Measurements from ENCODE around the gene TEFM.
"Not testable (repeated sequence)": the region's sequence is repeated elsewhere in the genome, so short reads cannot be mapped to it uniquely, and the experiment has no call there.

Gene TEFM

DNA sequence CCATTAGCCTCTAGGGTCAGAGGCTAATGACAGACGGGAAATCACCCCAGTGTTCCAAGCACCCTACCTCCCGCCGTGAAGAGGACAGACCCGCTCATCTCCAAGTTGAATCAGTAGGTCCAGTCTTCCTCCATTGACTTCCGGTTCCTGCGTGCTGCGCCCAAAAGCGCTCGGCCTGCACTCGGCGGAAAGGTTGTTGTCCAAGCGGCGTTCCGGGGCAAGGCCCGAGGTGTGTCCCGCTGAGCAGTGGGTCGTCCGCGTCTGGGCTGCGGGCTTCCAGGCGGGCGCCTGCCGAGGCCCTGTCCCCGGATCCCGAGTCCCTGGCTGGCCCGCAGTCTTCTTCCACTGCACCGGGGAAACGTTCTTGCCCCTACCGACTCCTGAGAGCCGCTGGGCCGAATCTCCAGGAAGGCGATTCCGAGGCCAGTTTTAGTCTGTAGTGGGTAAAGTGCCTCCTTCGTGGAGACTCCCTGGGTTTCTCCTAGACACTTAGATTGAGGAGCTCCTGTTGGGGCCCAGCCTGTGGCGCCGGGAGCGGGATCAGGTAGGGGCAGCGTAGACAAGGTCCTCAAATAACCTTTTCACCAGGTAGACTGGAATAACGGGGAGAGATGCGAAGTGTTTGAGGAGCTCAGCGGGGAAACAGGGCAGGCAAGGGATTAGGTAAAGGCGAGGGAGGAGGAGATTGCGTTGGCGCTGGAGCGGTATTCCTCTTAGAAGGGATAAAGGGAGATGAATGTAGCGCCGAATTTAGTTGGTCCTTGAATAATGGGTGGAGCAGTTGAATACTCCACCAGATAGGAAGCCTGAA lies at the start of gene TEFM:
TEFM (minus strand) TSS at position 138 of the 811 bp plus-strand sequence; CDS start at position 98, 40 bp downstream.
- DNase-seq: peak; percentile 90 to 96

GRCh38 chr17:30954046-30954830 lies 48.2 kb upstream of the TEFM start:
- no peak for DNase-seq

GRCh38 chr17:30952638-30953393 lies 46.8 kb upstream of the TEFM start:
- DNase-seq: no peak

GRCh38 chr17:30950669-30951399 lies 44.8 kb upstream of the TEFM start:
- peak in 1 of 2 experiments; percentile 33 for DNase-seq

GRCh38 chr17:30950189-30950588 lies 44.2 kb upstream of the TEFM start:
- DNase-seq: no peak

DNA sequence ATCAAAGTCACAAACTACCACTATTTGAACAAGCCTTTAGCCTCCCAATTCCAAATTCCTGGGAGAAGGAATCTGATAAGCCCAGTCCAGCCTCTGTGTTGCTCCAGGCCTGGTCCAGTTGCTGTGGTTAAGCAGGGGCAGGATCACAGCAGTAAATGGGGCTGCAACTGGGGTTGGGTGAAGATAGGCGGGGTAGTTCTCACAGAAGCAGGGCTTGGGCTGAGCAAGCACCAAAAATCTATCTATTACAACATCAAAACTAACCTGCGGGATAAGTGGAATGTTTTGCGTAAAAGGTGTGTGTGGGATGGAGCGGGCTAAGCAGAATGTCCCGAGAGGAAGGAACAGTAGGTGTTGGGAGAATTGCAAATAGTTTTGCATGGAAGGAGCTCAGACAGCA lies 41.8 kb upstream of the TEFM start:
- DNase-seq: no peak

- no peak for DNase-seq
These were observed 36.5 kb upstream of the TEFM start for GRCh38 chr17:30942308-30943079.

DNA sequence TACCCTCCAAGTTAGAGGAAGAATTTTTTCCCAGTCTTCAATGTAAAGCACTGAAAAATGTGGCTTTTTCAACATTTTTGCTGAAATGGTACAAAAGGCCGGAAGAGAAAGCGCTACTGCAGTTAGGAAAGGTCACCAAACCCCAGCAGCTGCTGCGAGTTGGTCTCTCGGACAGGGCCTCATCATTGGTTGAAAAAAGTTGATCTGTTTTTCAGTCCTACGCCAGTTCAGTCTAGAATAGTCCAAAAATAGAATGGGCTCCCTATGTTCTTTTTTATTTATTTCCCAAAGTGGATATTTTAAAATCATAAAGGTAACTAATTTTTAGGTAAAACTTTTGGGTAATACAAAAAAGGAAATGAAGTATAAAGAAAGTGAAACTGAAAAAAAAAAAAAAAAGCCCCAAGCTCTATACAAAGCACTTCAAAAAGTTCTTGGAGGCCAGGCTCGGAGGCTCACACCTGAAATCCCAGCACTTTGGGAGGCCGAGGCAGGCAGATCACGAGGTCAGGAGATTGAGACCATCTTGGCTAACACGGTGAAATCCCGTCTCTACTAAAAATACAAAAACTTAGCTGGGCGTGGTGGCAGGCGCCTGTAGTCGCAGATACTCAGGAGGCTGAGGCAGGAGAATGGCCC lies 33.1 kb upstream of the TEFM start:
- no peak for DNase-seq

- no peak for DNase-seq
These were observed 27.9 kb upstream of the TEFM start for GRCh38 chr17:30933966-30934365.

DNA sequence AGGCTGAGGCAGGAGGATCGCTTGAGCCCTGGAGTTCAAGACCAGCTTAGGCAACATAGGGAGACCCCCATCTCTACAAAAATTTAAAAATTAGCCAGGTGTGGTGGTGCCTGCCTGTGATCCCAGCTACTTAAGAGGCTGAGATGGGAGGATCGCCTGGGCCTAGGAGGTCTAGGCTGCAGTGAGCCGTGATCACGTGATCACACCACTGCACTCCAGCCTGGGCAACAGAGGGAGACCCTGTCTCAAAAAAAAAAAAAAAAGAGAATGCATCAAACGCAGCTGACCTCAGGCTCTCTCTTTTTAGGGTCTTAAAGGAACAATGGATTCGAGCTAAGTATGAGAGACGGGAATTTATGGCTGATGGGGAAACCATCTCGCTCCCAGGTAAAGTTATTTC lies 25.5 kb upstream of the TEFM start:
- DNase-seq: not testable (repeated sequence)

DNA sequence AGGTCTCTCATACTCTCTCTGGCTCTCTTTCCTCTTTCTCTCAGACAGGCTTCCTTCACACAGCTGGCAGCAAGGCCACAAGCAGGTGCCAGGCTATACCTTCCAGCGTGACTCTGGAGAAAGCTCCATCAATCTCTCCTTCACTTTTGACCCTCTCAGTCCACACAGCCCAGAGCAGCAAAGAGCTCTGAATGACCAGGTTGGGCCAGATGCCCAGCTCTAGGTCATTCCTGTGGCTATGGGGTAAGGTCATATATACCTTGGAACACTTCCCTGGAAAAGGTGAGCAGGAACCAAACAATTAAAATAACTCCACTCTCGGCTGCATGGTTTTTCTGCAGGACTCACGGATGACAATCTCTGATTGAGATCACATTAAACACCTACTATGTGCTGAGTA lies 24.5 kb upstream of the TEFM start:
- DNase-seq: no peak

DNA sequence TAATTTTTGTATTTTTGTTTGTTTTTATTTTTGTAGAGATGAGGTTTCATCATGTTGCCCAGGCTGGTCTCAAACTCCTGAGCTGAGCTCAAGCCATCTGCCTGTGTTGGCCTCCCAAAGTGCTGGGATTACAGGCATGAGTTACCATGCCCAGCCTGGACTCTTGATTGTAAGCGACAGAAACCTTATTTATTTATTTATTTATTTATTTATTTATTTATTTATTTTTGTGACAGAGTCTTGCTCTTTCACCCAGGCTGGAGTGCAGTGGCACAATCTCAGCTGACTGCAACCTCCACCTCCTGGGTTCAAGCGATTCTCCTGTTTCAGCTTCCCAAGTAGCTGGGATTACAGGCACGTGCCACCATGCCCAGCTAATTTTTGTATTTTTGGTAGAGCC lies 23.8 kb upstream of the TEFM start:
- DNase-seq: not testable (repeated sequence)

DNA sequence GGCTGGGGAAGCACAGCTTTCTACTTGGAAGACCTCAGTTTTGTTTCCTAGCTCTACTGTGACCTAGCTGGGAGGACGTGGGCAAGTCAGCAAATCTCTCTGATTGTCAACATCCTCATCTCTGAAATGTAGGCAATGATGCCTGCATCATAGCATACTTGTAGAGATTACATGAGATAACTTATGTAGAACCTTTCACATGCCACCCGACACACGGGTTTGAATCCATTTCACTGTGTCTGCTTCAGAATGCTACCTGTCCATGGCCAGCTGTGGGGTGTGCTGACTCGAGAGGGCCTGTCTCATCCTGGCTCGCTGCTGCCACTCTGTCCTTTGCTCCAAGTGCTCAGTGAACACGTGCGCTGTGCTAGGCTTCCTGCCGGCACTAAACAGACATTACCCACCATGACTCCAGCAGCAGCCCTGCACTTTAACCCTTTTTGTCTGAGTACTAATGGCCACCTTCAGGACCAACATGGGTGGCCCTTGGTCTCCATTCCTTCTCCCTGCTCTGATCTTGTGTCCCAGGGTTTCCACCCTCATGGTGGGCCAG lies 23.1 kb upstream of the TEFM start:
- no peak for DNase-seq

- DNase-seq: no peak
These were observed 22.5 kb upstream of the TEFM start for GRCh38 chr17:30928584-30928983.

DNA sequence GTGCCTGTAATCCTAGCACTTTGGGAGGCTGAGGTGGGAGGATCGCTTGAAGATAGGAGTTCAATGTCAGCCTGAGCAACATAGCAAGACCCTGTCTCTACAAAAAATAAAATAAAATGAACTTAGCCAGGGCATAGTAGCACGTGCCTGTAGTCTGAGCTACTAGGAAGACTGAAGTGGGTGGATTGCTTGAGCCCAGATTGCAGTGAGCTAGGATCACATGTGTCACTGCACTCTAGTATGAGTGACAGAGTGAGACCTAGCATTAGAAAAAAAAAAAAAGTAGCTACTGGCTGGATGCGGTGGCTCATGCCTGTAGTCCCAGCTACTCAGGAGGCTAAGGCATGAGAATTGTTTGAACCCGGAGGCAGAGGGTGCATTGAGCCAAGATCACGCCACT lies 21.7 kb upstream of the TEFM start:
- no peak for DNase-seq

DNA sequence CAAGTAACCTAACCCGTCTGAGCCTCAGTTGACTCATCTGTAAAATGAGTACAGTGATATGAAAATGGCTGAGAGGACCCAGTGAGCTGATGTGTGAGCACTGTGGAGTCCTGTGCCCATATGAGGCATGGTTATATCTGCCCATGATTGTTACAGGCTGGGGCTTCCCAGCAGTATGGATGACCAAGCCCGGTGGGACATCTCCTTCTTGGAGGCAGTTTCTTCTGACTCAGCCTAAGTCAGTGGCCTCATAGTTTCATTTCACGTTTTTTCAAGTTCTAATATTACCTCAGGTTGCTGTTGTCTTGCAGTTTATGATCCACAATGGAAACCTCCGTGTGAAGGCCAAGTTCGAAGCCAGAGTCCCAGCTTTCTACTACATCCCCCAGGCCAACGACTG lies 20.5 kb upstream of the TEFM start:
- DNase-seq: no peak

- no peak for DNase-seq
These were observed 18.3 kb upstream of the TEFM start for GRCh38 chr17:30924341-30924740.

- DNase-seq: peak in 1 of 2 experiments; percentile 43
These were observed 16.4 kb upstream of the TEFM start for GRCh38 chr17:30922235-30923030.

DNA sequence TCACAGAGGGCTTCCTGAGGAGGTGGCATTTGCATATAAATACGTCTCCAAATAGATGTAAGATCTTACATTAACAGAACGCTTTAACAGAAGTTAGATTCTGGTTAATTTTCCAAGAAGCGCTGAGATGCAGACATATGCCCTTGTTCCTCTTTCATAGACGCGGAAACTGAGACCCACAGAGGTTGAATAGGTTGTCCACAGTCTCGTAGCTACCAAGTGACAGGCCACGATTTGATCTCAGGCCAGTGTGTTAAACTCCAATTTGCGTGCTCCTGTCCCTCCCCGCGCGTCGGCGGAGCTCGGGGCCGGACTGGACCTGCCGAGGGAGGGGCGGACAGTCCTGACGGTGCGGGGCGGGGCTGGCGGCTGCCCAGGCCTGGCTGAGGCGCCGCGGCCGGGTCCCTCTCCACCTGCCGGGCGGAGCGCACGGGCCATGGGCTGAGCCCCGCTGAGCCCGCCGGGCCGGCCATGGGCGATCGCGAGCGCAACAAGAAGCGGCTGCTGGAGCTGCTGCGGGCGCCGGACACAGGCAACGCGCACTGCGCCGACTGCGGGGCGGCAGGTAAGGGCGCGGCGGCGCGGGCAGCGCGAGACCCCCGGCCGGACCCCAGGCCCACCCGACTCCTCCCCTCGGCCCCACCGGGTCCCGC lies 15.6 kb upstream of the TEFM start, which contains the start of gene ADAP2:
ADAP2 (plus strand) TSS at position 402 of the 653 bp plus-strand sequence; CDS start at position 472, 70 bp downstream.
- peak in 1 of 2 experiments; percentile 28 for DNase-seq
